IMR-90 (cell line): ENCODE results near the gene CALM1. TPM values are rescaled to one million over a fixed set of nuclear protein-coding genes. Genes with fewer than 3 reads are reported as not detected.

ENCODE experiments used
- ATAC-seq: fragments of 200-7000 bp; cut with Tn5 transposase; 2 replicates; pipeline ENCODE4 v1.9.1; 2020; ENCODE audit warnings: low read depth, mild to moderate bottlenecking, moderate library complexity
- BruUV-seq: library from RNA; stranded (reverse); fragments of 400-500 nt; replicated peaks from 2 replicates; lab custom pipeline; 2021; lab: Mats Ljungman, UMichigan
- CTCF ChIA-PET: fragments of 300-600 bp; formaldehyde crosslinking; extraction: SDS; loops from one replicate; lab custom pipeline; 2021; ENCODE audit warnings: antibody characterized with exemption; lab: Yijun Ruan, JAX
- POLR2A ChIA-PET: fragments of 300-600 bp; sonication (Branson Sonifier 250); formaldehyde crosslinking; loops from one replicate; lab custom pipeline; 2022; ENCODE audit warnings: antibody characterized with exemption; ENCODE audit not compliant: unreplicated experiment; lab: Charles Lee
- DNase-seq: peaks from one replicate; pipeline ENCODE4 v3.0.0; 2013
- H2AFZ ChIP-seq: replicated peaks from 2 replicates; pipeline ENCODE3; 2013; ENCODE audit warnings: low read length, mild to moderate bottlenecking; ENCODE audit not compliant: poor library complexity
- H2AK5ac ChIP-seq: 2 replicates; pipeline ENCODE4 v1.6.1; 2013; ENCODE audit warnings: low read depth, low read length, inconsistent platforms
- H2AK9ac ChIP-seq: replicated peaks from 2 replicates; pipeline ENCODE3; 2013; ENCODE audit warnings: mild to moderate bottlenecking, low read depth, low read length, moderate library complexity; ENCODE audit not compliant: poor library complexity
- H2BK120ac ChIP-seq: 2 replicates; pipeline ENCODE4 v1.6.1; 2013; ENCODE audit warnings: low read depth, low read length, inconsistent platforms
- H2BK15ac ChIP-seq: 3 replicates; pipeline ENCODE4 v1.6.1; 2013; ENCODE audit warnings: low read depth, low read length, inconsistent platforms
- H2BK20ac ChIP-seq: 2 replicates; pipeline ENCODE4 v1.6.1; 2013; ENCODE audit warnings: low read depth, mild to moderate bottlenecking, inconsistent platforms, low read length, moderate library complexity
- H2BK5ac ChIP-seq: 2 replicates; pipeline ENCODE4 v1.6.1; 2013; ENCODE audit warnings: mild to moderate bottlenecking, low read depth, low read length, inconsistent platforms; ENCODE audit not compliant: poor library complexity, severe bottlenecking
- H3K14ac ChIP-seq: replicated peaks from 2 replicates; pipeline ENCODE4 v1.6.1; 2013; ENCODE audit warnings: low read depth, low read length, inconsistent platforms
- H3K18ac ChIP-seq: 2 replicates; pipeline ENCODE4 v1.6.1; 2013; ENCODE audit warnings: low read depth, low read length, control low read depth
- H3K23ac ChIP-seq: 2 replicates; pipeline ENCODE4 v1.6.1; 2013; ENCODE audit warnings: low read depth, low read length, inconsistent platforms
- H3K27ac ChIP-seq: 2 replicates; pipeline ENCODE4 v1.5.1; 2013; ENCODE audit warnings: mild to moderate bottlenecking, control low read depth, low read length; ENCODE audit not compliant: insufficient read depth
- H3K27me3 ChIP-seq: 2 replicates; pipeline ENCODE4 v1.6.1; 2013; ENCODE audit warnings: low read length; ENCODE audit not compliant: control insufficient read depth, insufficient read depth
- H3K36me3 ChIP-seq: 2 replicates; pipeline ENCODE4 v1.6.1; 2013; ENCODE audit warnings: low read length, mixed read lengths; ENCODE audit not compliant: control insufficient read depth, insufficient read depth
- H3K4ac ChIP-seq: 2 replicates; pipeline ENCODE4 v1.6.1; 2013; ENCODE audit warnings: low read depth, low read length, inconsistent platforms
- H3K4me1 ChIP-seq: 2 replicates; pipeline ENCODE4 v1.6.1; 2013; ENCODE audit warnings: low read length, mixed read lengths; ENCODE audit not compliant: control insufficient read depth, insufficient read depth
- H3K4me2 ChIP-seq: 2 replicates; pipeline ENCODE4 v1.6.1; 2013; ENCODE audit warnings: low read depth, mild to moderate bottlenecking, control low read depth, low read length, moderate library complexity
- H3K4me3 ChIP-seq: 2 replicates; pipeline ENCODE4 v1.5.1; 2013; ENCODE audit warnings: low read depth, mild to moderate bottlenecking, control low read depth, low read length, moderate library complexity; ENCODE audit not compliant: insufficient read depth
- H3K56ac ChIP-seq: 2 replicates; pipeline ENCODE4 v1.6.1; 2013; ENCODE audit warnings: low read length, inconsistent platforms; ENCODE audit not compliant: insufficient read depth; ENCODE audit errors: extremely low read depth
- H3K79me1 ChIP-seq, 2 experiments: 2 replicates each; pipeline ENCODE4 v1.6.1; 2013; ENCODE audit warnings: low read length in 2 of 2, inconsistent platforms in 1 of 2, low read depth in 1 of 2
- H3K9ac ChIP-seq: 2 replicates; pipeline ENCODE4 v1.6.1; 2013; ENCODE audit warnings: low read depth, low read length, control low read depth
- H3K9me1 ChIP-seq: 2 replicates; pipeline ENCODE4 v1.6.1; 2013; ENCODE audit warnings: low read length, inconsistent platforms; ENCODE audit not compliant: insufficient read depth
- H3K9me3 ChIP-seq: 2 replicates; pipeline ENCODE4 v1.6.1; 2013; ENCODE audit warnings: low read length; ENCODE audit not compliant: control insufficient read depth, insufficient read depth
- H4K20me1 ChIP-seq: 2 replicates; pipeline ENCODE4 v1.6.1; 2013; ENCODE audit warnings: low read length, inconsistent platforms; ENCODE audit not compliant: insufficient read depth
- H4K5ac ChIP-seq: 2 replicates; pipeline ENCODE4 v1.6.1; 2013; ENCODE audit warnings: mild to moderate bottlenecking, low read depth, low read length, control low read depth
- H4K8ac ChIP-seq, 2 experiments: 2 replicates each; pipeline ENCODE4 v1.6.1; 2013; ENCODE audit warnings: low read depth in 2 of 2, low read length in 2 of 2, control low read depth in 1 of 2, inconsistent platforms in 1 of 2
- H4K91ac ChIP-seq: 2 replicates; pipeline ENCODE4 v1.6.1; 2013; ENCODE audit warnings: low read depth, low read length, inconsistent platforms; ENCODE audit not compliant: insufficient read depth
- CEBPB ChIP-seq: IDR thresholded peaks from 2 replicates; pipeline ENCODE4 v1.6.1; 2012; ENCODE audit warnings: low read depth, low read length, improper control_type of control experiment
- CHD1 ChIP-seq: IDR thresholded peaks from 2 replicates; pipeline ENCODE4 v1.6.1; 2012; ENCODE audit warnings: low read depth, low read length, improper control_type of control experiment
- MAFK ChIP-seq: IDR thresholded peaks from 2 replicates; pipeline ENCODE4 v1.6.1; 2012; ENCODE audit warnings: low read depth, low read length, improper control_type of control experiment
- RAD21 ChIP-seq: IDR thresholded peaks from 2 replicates; pipeline ENCODE4 v1.6.1; 2012; ENCODE audit warnings: low read length, improper control_type of control experiment
- RFX5 ChIP-seq: IDR thresholded peaks from 2 replicates; pipeline ENCODE4 v1.8.0; 2012; ENCODE audit warnings: low read depth, mild to moderate bottlenecking, low read length, moderate library complexity
- SMC3 ChIP-seq: fragments of 150-350 bp; IDR thresholded peaks from 2 replicates; pipeline ENCODE4 v1.6.1; 2016; ENCODE audit warnings: low read depth, mild to moderate bottlenecking, antibody characterized with exemption, low read length, moderate library complexity
- WGBS, 2 experiments: methylation state at CpG; one replicate each; pipeline versions ENCODE4 v1.1.5 to v1.1.7; 2013; ENCODE audit warnings: missing lambda C conversion rate in 2 of 2; ENCODE audit not compliant: insufficient read length in 1 of 2; ENCODE audit errors: extremely low coverage in 2 of 2; 5-methylcytosine and 5-hydroxymethylcytosine counted together
- dilution Hi-C: fragments of 300-500 bp; cut with HindIII; formaldehyde crosslinking; loops from one replicate; pipeline ENCODE4 v1.14.3; 2018; ENCODE audit warnings: low sequenced_read_pairs; ENCODE audit not compliant: unreplicated experiment
- in situ Hi-C: fragments of 300-500 bp; cut with MboI; formaldehyde crosslinking; loops from 3 replicates; pipeline ENCODE4 v1.14.3; 2019; ENCODE audit warnings: low sequenced_read_pairs, inconsistent platforms, mixed read lengths
- intact Hi-C: fragments of 100-400 bp; cut with micrococcal nuclease; formaldehyde crosslinking; loops from 2 replicates; pipeline ENCODE4 v1.10.0; 2022
- polyA plus RNA-seq, 3 experiments: library from polyadenylated mRNA; depleted of rRNA; stranded (reverse); fragments of >200 nt; gene quantifications; 2 replicates each; pipeline ENCODE4 v1.2.3, GENCODE V29; 2012; ENCODE audit warnings: low replicate concordance in 1 of 3
- total RNA-seq: library from RNA; depleted of rRNA; stranded (reverse); fragments of >200 nt; gene quantifications from 2 replicates; pipeline ENCODE4 v1.2.3, GENCODE V29; 2012
- TF ChIP-seq, protein P1 (sequence below): fragments of 150-350 bp; IDR thresholded peaks from 2 replicates; pipeline ENCODE4 v1.6.1; 2017; ENCODE audit warnings: mild to moderate bottlenecking, antibody characterized with exemption, low read length, low read depth

Gene CALM1
- total and polyA plus RNA-seq, 2 of the 4 experiments (the other 2 are of a cell fraction): 72.9 to 188 TPM

DNA sequence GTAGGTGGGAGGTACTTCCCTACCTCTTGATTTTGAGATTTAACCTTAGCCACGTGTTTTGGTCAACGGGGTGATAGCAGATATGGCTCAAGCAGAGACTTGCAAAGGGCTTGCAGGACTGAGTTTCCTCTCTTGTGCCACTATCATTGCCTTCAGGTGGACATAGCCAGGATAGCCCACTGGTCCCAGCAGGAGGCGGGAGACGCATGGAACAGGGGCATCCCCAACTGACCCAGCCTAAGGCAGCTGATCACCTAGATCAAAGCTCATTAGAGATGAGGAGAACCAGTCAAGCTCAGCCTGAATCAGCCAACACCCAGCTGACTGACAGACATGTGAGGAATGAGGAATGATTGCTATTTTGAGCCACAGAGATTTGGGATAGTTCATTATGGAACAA lies 49.6 kb downstream of the CALM1 start:
- no peak overlapping the region for H2BK15ac ChIP-seq
- TF ChIP-seq CEBPB (no peak), RAD21 (no peak), RFX5 (no peak), CHD1 (no peak), MAFK (no peak), SMC3 (no peak)
- TF ChIP-seq, protein P1, sequence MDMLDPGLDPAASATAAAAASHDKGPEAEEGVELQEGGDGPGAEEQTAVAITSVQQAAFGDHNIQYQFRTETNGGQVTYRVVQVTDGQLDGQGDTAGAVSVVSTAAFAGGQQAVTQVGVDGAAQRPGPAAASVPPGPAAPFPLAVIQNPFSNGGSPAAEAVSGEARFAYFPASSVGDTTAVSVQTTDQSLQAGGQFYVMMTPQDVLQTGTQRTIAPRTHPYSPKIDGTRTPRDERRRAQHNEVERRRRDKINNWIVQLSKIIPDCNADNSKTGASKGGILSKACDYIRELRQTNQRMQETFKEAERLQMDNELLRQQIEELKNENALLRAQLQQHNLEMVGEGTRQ: no peak
- dilution Hi-C loops: no loop called here

More for the DNA sequence above, 49.6 kb downstream of the CALM1 start:
- no peak overlapping the region for H3K56ac ChIP-seq
- H4K8ac ChIP-seq: no peak overlapping the region
- H2AFZ ChIP-seq: no peak overlapping the region
- no peak overlapping the region for H2AK5ac ChIP-seq
- H3K4me3 ChIP-seq: no peak overlapping the region
- in situ Hi-C loops (no loop called here), intact Hi-C loops (no loop called here)
- no peak overlapping the region for H2BK20ac ChIP-seq
- no peak overlapping the region for H3K4me2 ChIP-seq
- no CpG with 5 or more reads among the region's 4 CpGs for WGBS, 2 experiments
- ATAC-seq: no peak
- no peak overlapping the region for H3K18ac ChIP-seq
- no peak overlapping the region for H4K5ac ChIP-seq
- no peak overlapping the region for H2AK9ac ChIP-seq
- H3K9me3 ChIP-seq: peaks cover 10% of the 10 kb centered on the region
- no TSS peak for BruUV-seq
- no peaks in the 10 kb centered on the region for H3K9me1 ChIP-seq
- POLR2A ChIA-PET: no interaction called here
- no peaks in the 10 kb centered on the region for H4K20me1 ChIP-seq
- H3K23ac ChIP-seq: no peak overlapping the region
- H3K36me3 ChIP-seq: no peaks in the 10 kb centered on the region
- H2BK120ac ChIP-seq: no peak overlapping the region
- no peak for DNase-seq
- CTCF ChIA-PET: no interaction called here
- H3K4ac ChIP-seq: no peak overlapping the region
- H3K27me3 ChIP-seq: peaks cover 6% of the 10 kb centered on the region
- H3K9ac ChIP-seq: no peak overlapping the region
- no peak overlapping the region for H3K27ac ChIP-seq
- no peak overlapping the region for H4K91ac ChIP-seq
- H3K14ac ChIP-seq: no peak overlapping the region
- H2BK5ac ChIP-seq: no peak overlapping the region
- no peaks in the 10 kb centered on the region for H3K4me1 ChIP-seq
- no peaks in the 10 kb centered on the region for H3K79me1 ChIP-seq
